Liver (tissue), 3 donors: ENCODE data around the gene MYBPC3.

ENCODE experiments used
- EGR1 ChIP-seq, 2 donors: IDR thresholded peaks; 2 replicates each; pipeline ENCODE4 v1.6.1; 2016 to 2018; ENCODE audit warnings: antibody characterized with exemption in 2 of 2, low read depth in 2 of 2
- GABPA ChIP-seq, 2 donors: IDR thresholded peaks in 1 of 2; conservative IDR thresholded peaks in 1 of 2; 2 replicates each; pipeline ENCODE4 v1.6.1; 2016; ENCODE audit warnings: antibody characterized with exemption in 2 of 2, mild to moderate bottlenecking in 1 of 2, moderate library complexity in 1 of 2
- JUND ChIP-seq, 2 donors: IDR thresholded peaks; 2 replicates each; pipeline ENCODE4 v1.6.1; 2016; ENCODE audit warnings: antibody characterized with exemption in 2 of 2
- NR2F2 ChIP-seq: IDR thresholded peaks from 2 replicates; pipeline ENCODE4 v1.6.1; 2016; ENCODE audit warnings: antibody characterized with exemption
- RAD21 ChIP-seq, 2 donors: IDR thresholded peaks; 2 replicates each; pipeline ENCODE4 v1.6.1; 2016; ENCODE audit warnings: antibody characterized with exemption in 2 of 2, mild to moderate bottlenecking in 2 of 2
- RXRA ChIP-seq, 2 donors: IDR thresholded peaks; 2 replicates each; pipeline ENCODE4 v1.6.1; 2017 to 2018; ENCODE audit warnings: antibody characterized with exemption in 2 of 2, mild to moderate bottlenecking in 1 of 2
- SP1 ChIP-seq: IDR thresholded peaks from 2 replicates; pipeline ENCODE4 v1.6.1; 2018; ENCODE audit warnings: antibody characterized with exemption, mild to moderate bottlenecking
- TAF1 ChIP-seq: conservative IDR thresholded peaks from 2 replicates; pipeline ENCODE4 v1.6.1; 2016; ENCODE audit warnings: antibody characterized with exemption, mild to moderate bottlenecking
- YY1 ChIP-seq: IDR thresholded peaks from 2 replicates; pipeline ENCODE4 v1.6.1; 2016; ENCODE audit warnings: antibody characterized with exemption, mild to moderate bottlenecking
- TF ChIP-seq, protein P1 (sequence below): fragments of 150-350 bp; IDR thresholded peaks from 2 replicates; pipeline ENCODE4 v1.5.1; 2017; ENCODE audit warnings: improper control_type of control experiment, low read depth, low read length; ENCODE audit not compliant: missing input control
- TF ChIP-seq, protein P2 (sequence below): IDR thresholded peaks from 2 replicates; pipeline ENCODE4 v1.6.1; 2016; ENCODE audit warnings: antibody characterized with exemption
- TF ChIP-seq, protein P3 (sequence below): IDR thresholded peaks from 2 replicates; pipeline ENCODE4 v1.6.1; 2016; ENCODE audit warnings: antibody characterized with exemption, mild to moderate bottlenecking
- TF ChIP-seq, protein P4 (sequence below): IDR thresholded peaks from 2 replicates; pipeline ENCODE4 v1.6.1; 2016; ENCODE audit warnings: antibody characterized with exemption
- TF ChIP-seq, protein P5 (sequence below): IDR thresholded peaks from 2 replicates; pipeline ENCODE4 v1.6.1; 2016; ENCODE audit warnings: antibody characterized with exemption
- donor health status: healthy.
- donor health status: healthy.

DNA sequence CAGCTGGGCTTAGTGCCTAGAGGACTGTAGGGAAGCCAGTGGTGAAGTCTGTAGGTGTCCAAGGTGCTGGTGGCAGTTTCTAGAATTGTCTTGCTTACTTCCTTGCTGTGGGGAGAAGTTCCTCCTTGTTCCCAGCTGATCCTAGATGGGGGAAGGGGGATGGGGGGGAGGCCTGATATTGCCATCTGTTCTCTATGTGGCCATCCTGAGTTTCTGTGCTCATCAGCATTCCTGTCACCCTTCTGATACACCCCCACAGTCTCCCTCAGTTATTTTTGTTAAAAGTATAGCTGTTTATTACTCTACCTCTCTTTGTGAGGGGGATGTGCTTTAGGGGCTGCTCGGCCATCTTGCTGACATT, 46.0 kb downstream of the MYBPC3 start:
- TF ChIP-seq, protein P1, sequence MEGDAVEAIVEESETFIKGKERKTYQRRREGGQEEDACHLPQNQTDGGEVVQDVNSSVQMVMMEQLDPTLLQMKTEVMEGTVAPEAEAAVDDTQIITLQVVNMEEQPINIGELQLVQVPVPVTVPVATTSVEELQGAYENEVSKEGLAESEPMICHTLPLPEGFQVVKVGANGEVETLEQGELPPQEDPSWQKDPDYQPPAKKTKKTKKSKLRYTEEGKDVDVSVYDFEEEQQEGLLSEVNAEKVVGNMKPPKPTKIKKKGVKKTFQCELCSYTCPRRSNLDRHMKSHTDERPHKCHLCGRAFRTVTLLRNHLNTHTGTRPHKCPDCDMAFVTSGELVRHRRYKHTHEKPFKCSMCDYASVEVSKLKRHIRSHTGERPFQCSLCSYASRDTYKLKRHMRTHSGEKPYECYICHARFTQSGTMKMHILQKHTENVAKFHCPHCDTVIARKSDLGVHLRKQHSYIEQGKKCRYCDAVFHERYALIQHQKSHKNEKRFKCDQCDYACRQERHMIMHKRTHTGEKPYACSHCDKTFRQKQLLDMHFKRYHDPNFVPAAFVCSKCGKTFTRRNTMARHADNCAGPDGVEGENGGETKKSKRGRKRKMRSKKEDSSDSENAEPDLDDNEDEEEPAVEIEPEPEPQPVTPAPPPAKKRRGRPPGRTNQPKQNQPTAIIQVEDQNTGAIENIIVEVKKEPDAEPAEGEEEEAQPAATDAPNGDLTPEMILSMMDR = no peak
- TF ChIP-seq, protein P2, sequence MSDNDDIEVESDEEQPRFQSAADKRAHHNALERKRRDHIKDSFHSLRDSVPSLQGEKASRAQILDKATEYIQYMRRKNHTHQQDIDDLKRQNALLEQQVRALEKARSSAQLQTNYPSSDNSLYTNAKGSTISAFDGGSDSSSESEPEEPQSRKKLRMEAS = no peak
- TF ChIP-seq EGR1 (IDR thresholded peaks at IDR 0.05; ENCODE audit: low read depth in 2 of 2) (no peak), GABPA (IDR thresholded peaks at IDR 0.05 in 1 of 2, conservative IDR thresholded peaks at IDR 0.05 in 1 of 2) (no peak), RXRA (IDR thresholded peaks at IDR 0.05) (no peak), JUND (IDR thresholded peaks at IDR 0.05) (no peak), RAD21 (IDR thresholded peaks at IDR 0.05) (no peak), NR2F2 (no peak), SP1 (no peak), YY1 (no peak), TAF1 (no peak)
- TF ChIP-seq, protein P3, sequence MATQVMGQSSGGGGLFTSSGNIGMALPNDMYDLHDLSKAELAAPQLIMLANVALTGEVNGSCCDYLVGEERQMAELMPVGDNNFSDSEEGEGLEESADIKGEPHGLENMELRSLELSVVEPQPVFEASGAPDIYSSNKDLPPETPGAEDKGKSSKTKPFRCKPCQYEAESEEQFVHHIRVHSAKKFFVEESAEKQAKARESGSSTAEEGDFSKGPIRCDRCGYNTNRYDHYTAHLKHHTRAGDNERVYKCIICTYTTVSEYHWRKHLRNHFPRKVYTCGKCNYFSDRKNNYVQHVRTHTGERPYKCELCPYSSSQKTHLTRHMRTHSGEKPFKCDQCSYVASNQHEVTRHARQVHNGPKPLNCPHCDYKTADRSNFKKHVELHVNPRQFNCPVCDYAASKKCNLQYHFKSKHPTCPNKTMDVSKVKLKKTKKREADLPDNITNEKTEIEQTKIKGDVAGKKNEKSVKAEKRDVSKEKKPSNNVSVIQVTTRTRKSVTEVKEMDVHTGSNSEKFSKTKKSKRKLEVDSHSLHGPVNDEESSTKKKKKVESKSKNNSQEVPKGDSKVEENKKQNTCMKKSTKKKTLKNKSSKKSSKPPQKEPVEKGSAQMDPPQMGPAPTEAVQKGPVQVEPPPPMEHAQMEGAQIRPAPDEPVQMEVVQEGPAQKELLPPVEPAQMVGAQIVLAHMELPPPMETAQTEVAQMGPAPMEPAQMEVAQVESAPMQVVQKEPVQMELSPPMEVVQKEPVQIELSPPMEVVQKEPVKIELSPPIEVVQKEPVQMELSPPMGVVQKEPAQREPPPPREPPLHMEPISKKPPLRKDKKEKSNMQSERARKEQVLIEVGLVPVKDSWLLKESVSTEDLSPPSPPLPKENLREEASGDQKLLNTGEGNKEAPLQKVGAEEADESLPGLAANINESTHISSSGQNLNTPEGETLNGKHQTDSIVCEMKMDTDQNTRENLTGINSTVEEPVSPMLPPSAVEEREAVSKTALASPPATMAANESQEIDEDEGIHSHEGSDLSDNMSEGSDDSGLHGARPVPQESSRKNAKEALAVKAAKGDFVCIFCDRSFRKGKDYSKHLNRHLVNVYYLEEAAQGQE = no peak
- TF ChIP-seq, protein P4, sequence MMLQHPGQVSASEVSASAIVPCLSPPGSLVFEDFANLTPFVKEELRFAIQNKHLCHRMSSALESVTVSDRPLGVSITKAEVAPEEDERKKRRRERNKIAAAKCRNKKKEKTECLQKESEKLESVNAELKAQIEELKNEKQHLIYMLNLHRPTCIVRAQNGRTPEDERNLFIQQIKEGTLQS = no peak
- TF ChIP-seq, protein P5, sequence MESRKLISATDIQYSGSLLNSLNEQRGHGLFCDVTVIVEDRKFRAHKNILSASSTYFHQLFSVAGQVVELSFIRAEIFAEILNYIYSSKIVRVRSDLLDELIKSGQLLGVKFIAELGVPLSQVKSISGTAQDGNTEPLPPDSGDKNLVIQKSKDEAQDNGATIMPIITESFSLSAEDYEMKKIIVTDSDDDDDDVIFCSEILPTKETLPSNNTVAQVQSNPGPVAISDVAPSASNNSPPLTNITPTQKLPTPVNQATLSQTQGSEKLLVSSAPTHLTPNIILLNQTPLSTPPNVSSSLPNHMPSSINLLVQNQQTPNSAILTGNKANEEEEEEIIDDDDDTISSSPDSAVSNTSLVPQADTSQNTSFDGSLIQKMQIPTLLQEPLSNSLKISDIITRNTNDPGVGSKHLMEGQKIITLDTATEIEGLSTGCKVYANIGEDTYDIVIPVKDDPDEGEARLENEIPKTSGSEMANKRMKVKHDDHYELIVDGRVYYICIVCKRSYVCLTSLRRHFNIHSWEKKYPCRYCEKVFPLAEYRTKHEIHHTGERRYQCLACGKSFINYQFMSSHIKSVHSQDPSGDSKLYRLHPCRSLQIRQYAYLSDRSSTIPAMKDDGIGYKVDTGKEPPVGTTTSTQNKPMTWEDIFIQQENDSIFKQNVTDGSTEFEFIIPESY = no peak
